HG03039 (cell line): ENCODE measurements around the gene SASH3.
"Not testable (repeated sequence)": the region's sequence is repeated elsewhere in the genome, so short reads cannot be mapped to it uniquely, and the experiment has no call there.

Experiments
- ATAC-seq: cut with Tn5 transposase; IDR thresholded peaks from one replicate; pipeline ENCODE4 v1.9.1; 2021; ENCODE audit warnings: mild to moderate bottlenecking, moderate library complexity; ENCODE audit not compliant: unreplicated experiment

The SASH3 gene

GRCh38 chrX:129779747-129780146 is at the start of gene SASH3:
Gene SASH3, plus strand, starts transcription at chrX:129779949. Its CDS starts 149 bp downstream, at chrX:129780098.
- ATAC-seq, result no peak

GRCh38 chrX:129731228-129731627 is 48.5 kb upstream of the SASH3 start:
- no peak for ATAC-seq

GRCh38 chrX:129732857-129733256 is 46.9 kb upstream of the SASH3 start:
- ATAC-seq, result no peak

GRCh38 chrX:129733335-129733734 is 46.4 kb upstream of the SASH3 start:
- no peak for ATAC-seq

GRCh38 chrX:129736491-129736890 is 43.3 kb upstream of the SASH3 start:
- no peak for ATAC-seq

GRCh38 chrX:129737916-129738315 is 41.8 kb upstream of the SASH3 start:
- no peak for ATAC-seq

- no peak for ATAC-seq
Measured at GRCh38 chrX:129738466-129739308, 41.1 kb upstream of the SASH3 start, which contains the start of gene XPNPEP2. Gene XPNPEP2, plus strand, starts transcription at chrX:129738979. Its CDS starts 235 bp downstream, at chrX:129739214.

- no peak for ATAC-seq
Measured at GRCh38 chrX:129739578-129739977, 40.2 kb upstream of the SASH3 start.

- ATAC-seq, result no peak
Measured at GRCh38 chrX:129741880-129742758, 37.6 kb upstream of the SASH3 start.

- ATAC-seq, result not testable (repeated sequence)
Measured at GRCh38 chrX:129742759-129743152, 37.0 kb upstream of the SASH3 start.

- no peak for ATAC-seq
Measured at GRCh38 chrX:129743821-129744220, 35.9 kb upstream of the SASH3 start.

GRCh38 chrX:129744861-129745321 is 34.9 kb upstream of the SASH3 start:
- no peak for ATAC-seq

- no peak for ATAC-seq
Measured at GRCh38 chrX:129746557-129747470, 32.9 kb upstream of the SASH3 start.

- ATAC-seq, result no peak
Measured at GRCh38 chrX:129747533-129747932, 32.2 kb upstream of the SASH3 start.

- no peak for ATAC-seq
Measured at GRCh38 chrX:129748305-129748704, 31.4 kb upstream of the SASH3 start.

- ATAC-seq, result no peak
Measured at GRCh38 chrX:129749069-129749468, 30.7 kb upstream of the SASH3 start.

GRCh38 chrX:129750971-129751370 is 28.8 kb upstream of the SASH3 start:
- no peak for ATAC-seq

- ATAC-seq, result no peak
Measured at GRCh38 chrX:129754056-129755024, 25.4 kb upstream of the SASH3 start.
